Nephron progenitor cell (in vitro differentiated cells): ENCODE data around the gene TC2N.

ENCODE experiments used
- DNase-seq: peaks from one replicate; pipeline ENCODE4 v3.0.0; 2021
- H3K27ac Mint-ChIP-seq: 2 replicates; pipeline ENCODE4 v1.8.0; 2021; ENCODE audit warnings: mild to moderate bottlenecking, moderate library complexity, mixed read lengths
- H3K27me3 Mint-ChIP-seq: 2 replicates; pipeline ENCODE4 v1.8.0; 2021; ENCODE audit warnings: mild to moderate bottlenecking, low read depth, mixed read lengths; ENCODE audit not compliant: poor library complexity
- H3K36me3 Mint-ChIP-seq: 2 replicates; pipeline ENCODE4 v1.8.0; 2021; ENCODE audit warnings: low read depth, mixed read lengths
- H3K4me1 Mint-ChIP-seq: 2 replicates; pipeline ENCODE4 v1.8.0; 2021; ENCODE audit warnings: mixed read lengths
- H3K4me3 Mint-ChIP-seq: 2 replicates; pipeline ENCODE4 v1.8.0; 2021; ENCODE audit warnings: mild to moderate bottlenecking, moderate library complexity, mixed read lengths
- H3K9me3 Mint-ChIP-seq: 2 replicates; pipeline ENCODE4 v1.8.0; 2021; ENCODE audit warnings: mild to moderate bottlenecking, moderate library complexity, mixed read lengths
- CTCF ChIP-seq: fragments of 200-600 bp; sonication (generic); IDR thresholded peaks from 2 replicates; pipeline ENCODE4 v1.5.0; 2021; ENCODE audit warnings: antibody characterized with exemption

Gene TC2N

GRCh38 chr14:91737619-91738018, 129.7 kb downstream of the TC2N start:
- Mint-ChIP-seq H3K27ac (no peak overlapping the region), H3K36me3 (no peaks in the 10 kb centered on the region), H3K4me3 (no peak overlapping the region), H3K27me3 (peaks cover 4% of the 10 kb centered on the region), H3K9me3 (peaks cover 8% of the 10 kb centered on the region), H3K4me1 (peaks cover 11% of the 10 kb centered on the region)
- TF ChIP-seq CTCF: no peak
- DNase-seq: no peak

- H3K9me3 Mint-ChIP-seq: peaks cover 3% of the 10 kb centered on the region
- DNase-seq: no peak
- peaks cover 2% of the 10 kb centered on the region for H3K27me3 Mint-ChIP-seq
- TF ChIP-seq CTCF: no peak
- H3K4me1 Mint-ChIP-seq: peaks cover 15% of the 10 kb centered on the region
- no peaks in the 10 kb centered on the region for H3K36me3 Mint-ChIP-seq
- H3K4me3 Mint-ChIP-seq: no peak overlapping the region
- peak overlapping the region; percentile 17 for H3K27ac Mint-ChIP-seq
Measured at GRCh38 chr14:91732859-91733477, 134.4 kb downstream of the TC2N start.

GRCh38 chr14:91732439-91732838, 134.9 kb downstream of the TC2N start:
- H3K9me3 Mint-ChIP-seq: peaks cover 3% of the 10 kb centered on the region
- no peaks in the 10 kb centered on the region for H3K36me3 Mint-ChIP-seq
- peaks cover 2% of the 10 kb centered on the region for H3K27me3 Mint-ChIP-seq
- no peak overlapping the region for H3K4me3 Mint-ChIP-seq
- no peak for DNase-seq
- TF ChIP-seq CTCF: no peak
- peaks cover 15% of the 10 kb centered on the region for H3K4me1 Mint-ChIP-seq
- H3K27ac Mint-ChIP-seq: no peak overlapping the region

GRCh38 chr14:91731986-91732385, 135.3 kb downstream of the TC2N start, which contains the start of gene CATSPERB:
Gene CATSPERB (minus strand): TSS chr14:91732086. CDS start chr14:91729479, 2,607 bp downstream.
- Mint-ChIP-seq H3K27ac (peak within 1 kb of the TSS; percentile 17), H3K36me3 (no peaks in the 10 kb centered on the region), H3K4me1 (peaks cover 15% of the 10 kb centered on the region), H3K27me3 (peaks cover 2% of the 10 kb centered on the region), H3K9me3 (peaks cover 3% of the 10 kb centered on the region), H3K4me3 (no peak within 1 kb of the TSS)
- TF ChIP-seq CTCF: no peak
- no peak for DNase-seq

- Mint-ChIP-seq H3K27me3 (peaks cover 2% of the 10 kb centered on the region), H3K36me3 (no peaks in the 10 kb centered on the region), H3K4me1 (peaks cover 15% of the 10 kb centered on the region), H3K9me3 (peaks cover 3% of the 10 kb centered on the region), H3K4me3 (no peak overlapping the region), H3K27ac (no peak overlapping the region)
- TF ChIP-seq CTCF: no peak
- DNase-seq: no peak
Measured at GRCh38 chr14:91731018-91731417, 136.3 kb downstream of the TC2N start.

- Mint-ChIP-seq H3K27ac (no peak overlapping the region), H3K36me3 (no peaks in the 10 kb centered on the region), H3K9me3 (no peaks in the 10 kb centered on the region), H3K4me3 (no peak overlapping the region), H3K4me1 (peaks cover 15% of the 10 kb centered on the region), H3K27me3 (peaks cover 2% of the 10 kb centered on the region)
- DNase-seq: no peak
- no peak for TF ChIP-seq CTCF
Measured at GRCh38 chr14:91729756-91730155, 137.6 kb downstream of the TC2N start.
